H1 (cell line): Measurements from ENCODE around the gene COL19A1.

Experiments
- CEBPB ChIP-seq: IDR thresholded peaks from 2 replicates; pipeline ENCODE4 v1.6.1; 2012; ENCODE audit warnings: low read depth, low read length
- CHD2 ChIP-seq: IDR thresholded peaks from 2 replicates; pipeline ENCODE4 v1.6.1; 2012; ENCODE audit warnings: low read length, improper control_type of control experiment
- POLR2A ChIP-seq, 2 experiments: IDR thresholded peaks; 1 replicate in 1 of 2; 2 replicates in 1 of 2; pipeline ENCODE4 v1.6.1; 2011; ENCODE audit warnings: low read depth in 2 of 2, low read length in 2 of 2, mild to moderate bottlenecking in 2 of 2; ENCODE audit errors: control extremely low read depth in 1 of 2
- TF ChIP-seq, protein P1 (sequence below), 3 experiments: IDR thresholded peaks; 1 replicate in 2 of 3; 2 replicates in 1 of 3; pipeline versions ENCODE4 v1.5.1 to v1.6.1; 2011; ENCODE audit warnings: low read length in 3 of 3, mild to moderate bottlenecking in 3 of 3, inconsistent platforms in 2 of 3, low read depth in 1 of 3, moderate library complexity in 1 of 3; ENCODE audit not compliant: insufficient read depth in 1 of 3; ENCODE audit errors: control extremely low read depth in 1 of 3
- TF ChIP-seq, protein P2 (sequence below): IDR thresholded peaks from 2 replicates; pipeline ENCODE4 v1.6.1; 2012; ENCODE audit warnings: low read length, inconsistent platforms

DNA sequence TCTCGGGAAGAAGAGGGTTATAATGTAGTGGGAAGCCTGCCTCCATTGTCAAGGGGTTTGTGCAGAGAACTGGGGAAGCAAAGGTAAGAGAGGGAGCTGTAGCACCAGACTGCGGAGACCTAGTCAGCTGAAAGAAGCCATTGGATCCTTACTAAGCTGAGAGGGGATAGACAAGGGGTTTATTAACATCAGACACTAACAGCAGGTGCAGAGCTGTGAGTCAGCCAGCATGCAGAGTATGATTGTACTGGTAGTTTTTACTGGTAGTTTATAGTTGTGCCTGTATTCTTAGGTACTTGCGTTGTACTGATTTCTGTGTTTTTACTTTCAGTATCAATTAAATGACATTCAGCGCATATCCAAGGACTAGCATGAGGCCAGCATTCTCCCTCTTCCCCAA is 17.8 kb upstream of the COL19A1 start:
- TF ChIP-seq CEBPB: no peak
- TF ChIP-seq, protein P1, sequence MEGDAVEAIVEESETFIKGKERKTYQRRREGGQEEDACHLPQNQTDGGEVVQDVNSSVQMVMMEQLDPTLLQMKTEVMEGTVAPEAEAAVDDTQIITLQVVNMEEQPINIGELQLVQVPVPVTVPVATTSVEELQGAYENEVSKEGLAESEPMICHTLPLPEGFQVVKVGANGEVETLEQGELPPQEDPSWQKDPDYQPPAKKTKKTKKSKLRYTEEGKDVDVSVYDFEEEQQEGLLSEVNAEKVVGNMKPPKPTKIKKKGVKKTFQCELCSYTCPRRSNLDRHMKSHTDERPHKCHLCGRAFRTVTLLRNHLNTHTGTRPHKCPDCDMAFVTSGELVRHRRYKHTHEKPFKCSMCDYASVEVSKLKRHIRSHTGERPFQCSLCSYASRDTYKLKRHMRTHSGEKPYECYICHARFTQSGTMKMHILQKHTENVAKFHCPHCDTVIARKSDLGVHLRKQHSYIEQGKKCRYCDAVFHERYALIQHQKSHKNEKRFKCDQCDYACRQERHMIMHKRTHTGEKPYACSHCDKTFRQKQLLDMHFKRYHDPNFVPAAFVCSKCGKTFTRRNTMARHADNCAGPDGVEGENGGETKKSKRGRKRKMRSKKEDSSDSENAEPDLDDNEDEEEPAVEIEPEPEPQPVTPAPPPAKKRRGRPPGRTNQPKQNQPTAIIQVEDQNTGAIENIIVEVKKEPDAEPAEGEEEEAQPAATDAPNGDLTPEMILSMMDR (IDR thresholded peaks at IDR 0.05; ENCODE audit: control extremely low read depth in 1 of 3, insufficient read depth in 1 of 3, low read depth in 1 of 3, low read length in 3 of 3): no peak
- no peak for TF ChIP-seq CHD2
- TF ChIP-seq, protein P2, sequence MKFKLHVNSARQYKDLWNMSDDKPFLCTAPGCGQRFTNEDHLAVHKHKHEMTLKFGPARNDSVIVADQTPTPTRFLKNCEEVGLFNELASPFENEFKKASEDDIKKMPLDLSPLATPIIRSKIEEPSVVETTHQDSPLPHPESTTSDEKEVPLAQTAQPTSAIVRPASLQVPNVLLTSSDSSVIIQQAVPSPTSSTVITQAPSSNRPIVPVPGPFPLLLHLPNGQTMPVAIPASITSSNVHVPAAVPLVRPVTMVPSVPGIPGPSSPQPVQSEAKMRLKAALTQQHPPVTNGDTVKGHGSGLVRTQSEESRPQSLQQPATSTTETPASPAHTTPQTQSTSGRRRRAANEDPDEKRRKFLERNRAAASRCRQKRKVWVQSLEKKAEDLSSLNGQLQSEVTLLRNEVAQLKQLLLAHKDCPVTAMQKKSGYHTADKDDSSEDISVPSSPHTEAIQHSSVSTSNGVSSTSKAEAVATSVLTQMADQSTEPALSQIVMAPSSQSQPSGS: no peak
- no peak for TF ChIP-seq POLR2A (IDR thresholded peaks at IDR 0.05; ENCODE audit: control extremely low read depth in 1 of 2, low read depth in 2 of 2, low read length in 2 of 2)
